GM12864 (cell line): ENCODE data around the gene WDR7.

Experiments
- DNase-seq: peaks from one replicate; pipeline ENCODE4 v3.0.0-alpha.2; 2011; ENCODE audit warnings: low read depth
- H3K4me3 ChIP-seq: 2 replicates; pipeline ENCODE4 v1.5.1; 2011; ENCODE audit warnings: mild to moderate bottlenecking, low read depth, low read length, control low read depth
- CTCF ChIP-seq: IDR thresholded peaks from 2 replicates; pipeline ENCODE4 v1.5.1; 2011; ENCODE audit warnings: low read depth, mild to moderate bottlenecking, moderate library complexity, low read length, control low read depth, inconsistent platforms; ENCODE audit errors: missing control alignments

WDR7 gene

DNA sequence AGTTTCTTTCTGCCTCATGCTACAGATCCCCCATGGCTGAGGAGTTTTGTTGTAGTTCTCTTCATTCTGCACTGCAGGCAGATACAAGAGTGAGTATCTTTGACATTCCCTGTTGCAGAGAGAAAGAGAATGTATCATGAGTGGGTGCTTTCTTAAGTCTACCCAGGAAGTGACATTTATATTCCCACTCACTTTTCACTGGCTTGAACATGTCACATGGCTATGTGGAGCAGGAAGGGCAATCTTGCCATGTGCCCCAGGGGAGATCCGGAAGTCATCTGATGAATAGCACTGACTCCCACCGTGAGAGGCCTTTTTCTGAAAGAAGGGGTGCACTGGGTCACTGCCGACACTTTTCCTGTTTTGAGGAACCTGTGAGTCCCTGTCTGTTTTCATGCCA is 429.3 kb downstream of the WDR7 start:
- no peak for TF ChIP-seq CTCF
- no peak overlapping the region for H3K4me3 ChIP-seq
- no peak for DNase-seq

DNA sequence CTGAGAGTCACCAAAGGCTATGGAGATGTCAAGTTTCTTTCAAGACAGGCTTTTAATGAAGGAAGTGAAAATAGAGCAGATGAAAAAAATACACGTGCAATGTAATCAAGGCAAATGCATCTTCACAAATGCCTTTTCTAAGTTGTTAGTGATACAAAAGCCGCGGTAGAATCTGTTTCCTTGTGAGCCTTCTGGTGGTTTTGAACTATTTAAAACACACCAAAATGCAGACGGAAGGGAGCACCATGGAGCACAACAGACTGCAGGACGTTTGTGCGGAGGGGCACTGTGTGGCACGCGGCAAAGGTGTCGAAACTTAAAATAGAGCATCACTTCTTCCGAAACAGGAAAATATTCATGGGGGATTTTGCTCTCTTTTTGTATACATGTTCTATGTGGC is 430.7 kb downstream of the WDR7 start:
- H3K4me3 ChIP-seq: no peak overlapping the region
- DNase-seq: no peak
- TF ChIP-seq CTCF: no peak

DNA sequence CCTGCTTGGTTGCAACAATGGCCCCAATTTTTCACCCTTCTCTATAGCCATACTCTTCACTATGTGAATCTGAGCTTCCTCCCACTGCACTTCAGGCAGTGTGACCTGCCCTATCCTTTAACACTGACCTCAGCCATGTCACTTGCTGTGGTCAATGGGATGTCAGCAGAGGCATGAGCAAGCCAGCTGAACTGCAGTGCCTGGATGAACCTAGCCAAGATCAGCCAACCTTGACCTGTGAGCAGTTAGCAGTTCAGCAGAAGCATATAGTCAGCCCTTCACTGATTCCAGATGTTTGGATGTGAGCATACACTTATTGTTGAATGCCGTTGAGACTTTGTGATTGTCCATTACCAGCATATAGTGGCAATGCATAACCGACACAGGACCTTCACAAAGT is 432.3 kb downstream of the WDR7 start:
- TF ChIP-seq CTCF: no peak
- H3K4me3 ChIP-seq: no peak overlapping the region
- no peak for DNase-seq

- peak; percentile 70 for DNase-seq
- H3K4me3 ChIP-seq: peak overlapping the region; percentile 39
- TF ChIP-seq CTCF: no peak
Measured at GRCh38 chr18:57084331-57085271, 433.4 kb downstream of the WDR7 start.

- no peak overlapping the region for H3K4me3 ChIP-seq
- no peak for TF ChIP-seq CTCF
- no peak for DNase-seq
Measured at GRCh38 chr18:57085371-57085770, 434.2 kb downstream of the WDR7 start.

DNA sequence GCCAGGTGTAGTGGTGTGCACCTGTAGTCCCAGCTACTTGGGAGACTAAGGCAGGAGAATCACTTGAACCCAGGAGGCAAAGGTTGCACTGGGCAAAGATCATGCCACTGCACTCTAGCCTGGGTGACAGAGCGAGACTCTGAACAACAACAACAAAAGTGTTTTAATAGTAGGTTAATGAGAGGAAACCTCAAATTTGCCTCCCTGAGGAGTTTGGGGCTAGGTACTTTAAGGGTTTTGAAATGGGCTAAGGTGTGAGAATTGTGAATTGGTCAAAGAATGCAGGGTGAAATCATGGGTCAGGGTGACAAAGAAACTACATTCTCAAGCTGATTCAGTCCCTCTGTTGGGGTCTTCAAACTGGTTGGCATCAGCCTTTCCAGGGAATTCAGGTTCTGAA is 435.0 kb downstream of the WDR7 start:
- no peak overlapping the region for H3K4me3 ChIP-seq
- no peak for DNase-seq
- TF ChIP-seq CTCF: no peak
